Measurements from ENCODE around the gene EHBP1L1.

DNA sequence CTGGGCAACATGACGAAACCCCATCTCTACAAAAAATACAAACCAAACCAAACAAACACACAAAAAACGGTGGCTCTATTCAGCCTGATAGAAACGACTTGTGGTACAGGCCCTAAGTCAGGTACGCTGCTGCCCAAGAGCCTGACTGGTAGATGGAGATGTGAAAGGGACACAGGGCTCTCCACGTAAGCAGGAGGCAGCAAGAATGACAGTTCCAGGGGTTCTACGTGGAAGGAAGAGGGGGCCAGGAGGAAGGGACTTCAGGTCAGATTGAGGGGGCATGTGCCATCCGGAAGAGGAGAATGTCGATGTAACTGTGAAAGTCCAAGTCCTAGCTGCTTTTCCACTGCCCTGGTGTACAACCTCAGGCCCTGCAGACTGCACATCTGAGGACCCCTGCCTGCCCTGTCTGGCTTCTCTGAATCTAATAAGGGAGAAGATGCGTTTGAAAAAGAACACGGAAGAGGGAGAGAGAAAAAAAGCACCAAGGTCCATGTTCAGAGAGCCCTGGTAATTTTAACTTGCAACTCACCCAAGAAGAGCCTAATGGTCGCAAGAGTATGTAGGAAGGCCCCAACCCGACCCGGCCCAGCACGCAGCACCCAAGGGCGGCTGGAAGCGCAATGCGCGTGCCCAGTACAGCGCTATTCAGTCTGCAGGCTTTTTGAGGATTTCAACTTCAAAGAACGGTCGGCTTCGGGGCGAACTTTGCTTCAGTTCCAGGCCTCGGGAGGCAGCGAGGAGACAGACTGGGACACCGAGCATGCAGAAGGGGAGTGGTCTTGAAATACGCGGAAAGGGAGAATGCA lies 6.5 kb upstream of the EHBP1L1 start:
- no peak for TF ChIP-seq SMC3 (conservative IDR thresholded peaks at IDR 0.05; ENCODE audit: poor library complexity)
- TF ChIP-seq, protein P1, sequence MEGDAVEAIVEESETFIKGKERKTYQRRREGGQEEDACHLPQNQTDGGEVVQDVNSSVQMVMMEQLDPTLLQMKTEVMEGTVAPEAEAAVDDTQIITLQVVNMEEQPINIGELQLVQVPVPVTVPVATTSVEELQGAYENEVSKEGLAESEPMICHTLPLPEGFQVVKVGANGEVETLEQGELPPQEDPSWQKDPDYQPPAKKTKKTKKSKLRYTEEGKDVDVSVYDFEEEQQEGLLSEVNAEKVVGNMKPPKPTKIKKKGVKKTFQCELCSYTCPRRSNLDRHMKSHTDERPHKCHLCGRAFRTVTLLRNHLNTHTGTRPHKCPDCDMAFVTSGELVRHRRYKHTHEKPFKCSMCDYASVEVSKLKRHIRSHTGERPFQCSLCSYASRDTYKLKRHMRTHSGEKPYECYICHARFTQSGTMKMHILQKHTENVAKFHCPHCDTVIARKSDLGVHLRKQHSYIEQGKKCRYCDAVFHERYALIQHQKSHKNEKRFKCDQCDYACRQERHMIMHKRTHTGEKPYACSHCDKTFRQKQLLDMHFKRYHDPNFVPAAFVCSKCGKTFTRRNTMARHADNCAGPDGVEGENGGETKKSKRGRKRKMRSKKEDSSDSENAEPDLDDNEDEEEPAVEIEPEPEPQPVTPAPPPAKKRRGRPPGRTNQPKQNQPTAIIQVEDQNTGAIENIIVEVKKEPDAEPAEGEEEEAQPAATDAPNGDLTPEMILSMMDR (IDR thresholded peaks at IDR 0.05; ENCODE audit: poor library complexity, severe bottlenecking): no peak
- TF ChIP-seq RAD21 (conservative IDR thresholded peaks at IDR 0.05): no peak

All from neural cell (in vitro differentiated cells).